HG03565 (cell line): Measurements from ENCODE around the gene COL6A5.
"Not testable (repeated sequence)": the region's sequence is repeated elsewhere in the genome, so short reads cannot be mapped to it uniquely, and the experiment has no call there.

Experiments used
- ATAC-seq: cut with Tn5 transposase; IDR thresholded peaks from one replicate; pipeline ENCODE4 v1.9.1; 2021; ENCODE audit warnings: mild to moderate bottlenecking, moderate library complexity; ENCODE audit not compliant: unreplicated experiment

Gene COL6A5

GRCh38 chr3:130386604-130387263, 41.3 kb downstream of the COL6A5 start:
- no peak for ATAC-seq

GRCh38 chr3:130389743-130390478, 44.4 kb downstream of the COL6A5 start:
- no peak for ATAC-seq

- no peak for ATAC-seq
Measured at GRCh38 chr3:130392266-130392665, 46.8 kb downstream of the COL6A5 start.

GRCh38 chr3:130393594-130393993, 48.1 kb downstream of the COL6A5 start:
- ATAC-seq: no peak

GRCh38 chr3:130395331-130395730, 49.9 kb downstream of the COL6A5 start:
- no peak for ATAC-seq

GRCh38 chr3:130395916-130396315, 50.4 kb downstream of the COL6A5 start:
- ATAC-seq: no peak

- no peak for ATAC-seq
Measured at GRCh38 chr3:130404401-130404800, 58.9 kb downstream of the COL6A5 start.

GRCh38 chr3:130405956-130406355, 60.5 kb downstream of the COL6A5 start:
- ATAC-seq: no peak

GRCh38 chr3:130408253-130408652, 62.8 kb downstream of the COL6A5 start:
- ATAC-seq: not testable (repeated sequence)

GRCh38 chr3:130411320-130411719, 65.8 kb downstream of the COL6A5 start:
- ATAC-seq: no peak

GRCh38 chr3:130412991-130413560, 67.6 kb downstream of the COL6A5 start:
- ATAC-seq: no peak

GRCh38 chr3:130414457-130414856, 69.0 kb downstream of the COL6A5 start:
- no peak for ATAC-seq

GRCh38 chr3:130420466-130420865, 75.0 kb downstream of the COL6A5 start:
- ATAC-seq: no peak

GRCh38 chr3:130423064-130423463, 77.6 kb downstream of the COL6A5 start:
- no peak for ATAC-seq

- ATAC-seq: no peak
Measured at GRCh38 chr3:130424837-130425236, 79.4 kb downstream of the COL6A5 start.

- ATAC-seq: no peak
Measured at GRCh38 chr3:130425484-130425883, 80.0 kb downstream of the COL6A5 start.

GRCh38 chr3:130426206-130426605, 80.7 kb downstream of the COL6A5 start:
- ATAC-seq: no peak

- ATAC-seq: no peak
Measured at GRCh38 chr3:130428871-130429712, 83.6 kb downstream of the COL6A5 start.

- ATAC-seq: no peak
Measured at GRCh38 chr3:130429713-130430023, 84.2 kb downstream of the COL6A5 start.

GRCh38 chr3:130430266-130430665, 84.8 kb downstream of the COL6A5 start:
- ATAC-seq: no peak

GRCh38 chr3:130432086-130432485, 86.6 kb downstream of the COL6A5 start:
- ATAC-seq: not testable (repeated sequence)
